Measurements from ENCODE around the gene ATG9B. TPM values are rescaled to one million over a fixed set of nuclear protein-coding genes. Genes with fewer than 3 reads are reported as not detected.

ATG9B gene
- total and polyA plus RNA-seq, 2 of the 13 experiments (the other 11 are each of a cell fraction or from before 2014, with no cell fraction given): 0.24 TPM; not detected in 1

GRCh38 chr7:151062399-151063211 is 38.3 kb upstream of the ATG9B start (continued):
- TF ChIP-seq, protein P1, sequence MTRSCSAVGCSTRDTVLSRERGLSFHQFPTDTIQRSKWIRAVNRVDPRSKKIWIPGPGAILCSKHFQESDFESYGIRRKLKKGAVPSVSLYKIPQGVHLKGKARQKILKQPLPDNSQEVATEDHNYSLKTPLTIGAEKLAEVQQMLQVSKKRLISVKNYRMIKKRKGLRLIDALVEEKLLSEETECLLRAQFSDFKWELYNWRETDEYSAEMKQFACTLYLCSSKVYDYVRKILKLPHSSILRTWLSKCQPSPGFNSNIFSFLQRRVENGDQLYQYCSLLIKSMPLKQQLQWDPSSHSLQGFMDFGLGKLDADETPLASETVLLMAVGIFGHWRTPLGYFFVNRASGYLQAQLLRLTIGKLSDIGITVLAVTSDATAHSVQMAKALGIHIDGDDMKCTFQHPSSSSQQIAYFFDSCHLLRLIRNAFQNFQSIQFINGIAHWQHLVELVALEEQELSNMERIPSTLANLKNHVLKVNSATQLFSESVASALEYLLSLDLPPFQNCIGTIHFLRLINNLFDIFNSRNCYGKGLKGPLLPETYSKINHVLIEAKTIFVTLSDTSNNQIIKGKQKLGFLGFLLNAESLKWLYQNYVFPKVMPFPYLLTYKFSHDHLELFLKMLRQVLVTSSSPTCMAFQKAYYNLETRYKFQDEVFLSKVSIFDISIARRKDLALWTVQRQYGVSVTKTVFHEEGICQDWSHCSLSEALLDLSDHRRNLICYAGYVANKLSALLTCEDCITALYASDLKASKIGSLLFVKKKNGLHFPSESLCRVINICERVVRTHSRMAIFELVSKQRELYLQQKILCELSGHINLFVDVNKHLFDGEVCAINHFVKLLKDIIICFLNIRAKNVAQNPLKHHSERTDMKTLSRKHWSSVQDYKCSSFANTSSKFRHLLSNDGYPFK (CRISPR knock-in tag; IDR thresholded peaks at IDR 0.05; ENCODE audit: borderline replicate concordance): peak; percentile 66; the same call in 1 of the 2 replicates
- TF ChIP-seq ZNF841 (CRISPR knock-in tag; IDR thresholded peaks at IDR 0.05; ENCODE audit: borderline replicate concordance): no peak
- TF ChIP-seq MTF2 (CRISPR knock-in tag; IDR thresholded peaks at IDR 0.05; ENCODE audit: borderline replicate concordance): no peak
- no peak for TF ChIP-seq ZNF646 (CRISPR knock-in tag; IDR thresholded peaks at IDR 0.05)
- TF ChIP-seq ZNF10 (CRISPR knock-in tag; IDR thresholded peaks at IDR 0.05; ENCODE audit: borderline replicate concordance, low read depth): no peak
- peak; percentile 12; the same call in 1 of the 2 replicates for TF ChIP-seq ZBTB38 (CRISPR knock-in tag; IDR thresholded peaks at IDR 0.05)
- TF ChIP-seq, protein P2, sequence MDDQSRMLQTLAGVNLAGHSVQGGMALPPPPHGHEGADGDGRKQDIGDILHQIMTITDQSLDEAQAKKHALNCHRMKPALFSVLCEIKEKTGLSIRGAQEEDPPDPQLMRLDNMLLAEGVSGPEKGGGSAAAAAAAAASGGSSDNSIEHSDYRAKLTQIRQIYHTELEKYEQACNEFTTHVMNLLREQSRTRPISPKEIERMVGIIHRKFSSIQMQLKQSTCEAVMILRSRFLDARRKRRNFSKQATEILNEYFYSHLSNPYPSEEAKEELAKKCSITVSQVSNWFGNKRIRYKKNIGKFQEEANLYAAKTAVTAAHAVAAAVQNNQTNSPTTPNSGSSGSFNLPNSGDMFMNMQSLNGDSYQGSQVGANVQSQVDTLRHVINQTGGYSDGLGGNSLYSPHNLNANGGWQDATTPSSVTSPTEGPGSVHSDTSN (CRISPR knock-in tag; IDR thresholded peaks at IDR 0.05; ENCODE audit: borderline replicate concordance): no peak
- TF ChIP-seq, protein P3, sequence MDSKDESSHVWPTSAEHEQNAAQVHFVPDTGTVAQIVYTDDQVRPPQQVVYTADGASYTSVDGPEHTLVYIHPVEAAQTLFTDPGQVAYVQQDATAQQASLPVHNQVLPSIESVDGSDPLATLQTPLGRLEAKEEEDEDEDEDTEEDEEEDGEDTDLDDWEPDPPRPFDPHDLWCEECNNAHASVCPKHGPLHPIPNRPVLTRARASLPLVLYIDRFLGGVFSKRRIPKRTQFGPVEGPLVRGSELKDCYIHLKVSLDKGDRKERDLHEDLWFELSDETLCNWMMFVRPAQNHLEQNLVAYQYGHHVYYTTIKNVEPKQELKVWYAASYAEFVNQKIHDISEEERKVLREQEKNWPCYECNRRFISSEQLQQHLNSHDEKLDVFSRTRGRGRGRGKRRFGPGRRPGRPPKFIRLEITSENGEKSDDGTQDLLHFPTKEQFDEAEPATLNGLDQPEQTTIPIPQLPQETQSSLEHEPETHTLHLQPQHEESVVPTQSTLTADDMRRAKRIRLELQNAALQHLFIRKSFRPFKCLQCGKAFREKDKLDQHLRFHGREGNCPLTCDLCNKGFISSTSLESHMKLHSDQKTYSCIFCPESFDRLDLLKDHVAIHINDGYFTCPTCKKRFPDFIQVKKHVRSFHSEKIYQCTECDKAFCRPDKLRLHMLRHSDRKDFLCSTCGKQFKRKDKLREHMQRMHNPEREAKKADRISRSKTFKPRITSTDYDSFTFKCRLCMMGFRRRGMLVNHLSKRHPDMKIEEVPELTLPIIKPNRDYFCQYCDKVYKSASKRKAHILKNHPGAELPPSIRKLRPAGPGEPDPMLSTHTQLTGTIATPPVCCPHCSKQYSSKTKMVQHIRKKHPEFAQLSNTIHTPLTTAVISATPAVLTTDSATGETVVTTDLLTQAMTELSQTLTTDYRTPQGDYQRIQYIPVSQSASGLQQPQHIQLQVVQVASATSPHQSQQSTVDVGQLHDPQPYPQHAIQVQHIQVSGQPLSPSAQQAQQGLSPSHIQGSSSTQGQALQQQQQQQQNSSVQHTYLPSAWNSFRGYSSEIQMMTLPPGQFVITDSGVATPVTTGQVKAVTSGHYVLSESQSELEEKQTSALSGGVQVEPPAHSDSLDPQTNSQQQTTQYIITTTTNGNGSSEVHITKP (CRISPR knock-in tag; IDR thresholded peaks at IDR 0.05; ENCODE audit: low read depth): peak; percentile 87; the same call in 1 of the 2 replicates
- TF ChIP-seq, protein P4, sequence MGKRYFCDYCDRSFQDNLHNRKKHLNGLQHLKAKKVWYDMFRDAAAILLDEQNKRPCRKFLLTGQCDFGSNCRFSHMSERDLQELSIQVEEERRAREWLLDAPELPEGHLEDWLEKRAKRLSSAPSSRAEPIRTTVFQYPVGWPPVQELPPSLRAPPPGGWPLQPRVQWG (CRISPR knock-in tag; IDR thresholded peaks at IDR 0.05; ENCODE audit: borderline replicate concordance, low read depth): no peak
- no peak for TF ChIP-seq SRSF9 (IDR thresholded peaks at IDR 0.05; ENCODE audit: borderline replicate concordance, insufficient read depth, low read depth, low read length, poor library complexity, severe bottlenecking)
- TF ChIP-seq ZNF501 (CRISPR knock-in tag; IDR thresholded peaks at IDR 0.05): no peak
